Activated naive CD4-positive, alpha-beta T cell treated with anti-CD3 and anti-CD28 coated beads, Interleukin-2, amount 50 U/mL, for 72 hours (primary cell): ENCODE data around the gene LHPP. TPM values are rescaled to one million over a fixed set of nuclear protein-coding genes. Genes with fewer than 3 reads are reported as not detected.

ENCODE experiments used
- ATAC-seq, 2 donors: fragments of 150-1000 bp; cut with Tn5 transposase; 2 replicates each; pipeline ENCODE4 v1.10.0; 2021; ENCODE audit warnings: mild to moderate bottlenecking in 2 of 2, moderate library complexity in 2 of 2
- DNase-seq, 2 donors: peaks; one replicate each; pipeline ENCODE4 v3.0.0; 2021 to 2022; ENCODE audit warnings: low spot score in 2 of 2
- H3K27ac Mint-ChIP-seq, 2 donors: one replicate each; pipeline ENCODE4 v1.8.0; 2022; ENCODE audit warnings: mild to moderate bottlenecking in 2 of 2, mixed read lengths in 2 of 2
- H3K36me3 Mint-ChIP-seq, 2 donors: one replicate each; pipeline ENCODE4 v1.8.0; 2022; ENCODE audit warnings: mixed read lengths in 2 of 2
- H3K9me3 Mint-ChIP-seq, 2 donors: one replicate each; pipeline ENCODE4 v1.8.0; 2022; ENCODE audit warnings: mixed read lengths in 2 of 2
- total RNA-seq, 2 donors: library from RNA; stranded (reverse); gene quantifications; one replicate each; pipeline ENCODE4 v1.2.3, GENCODE V29; 2022

The LHPP gene
- total RNA-seq, 2 donors from 2014 or later: 12.5 to 13.0 TPM

DNA sequence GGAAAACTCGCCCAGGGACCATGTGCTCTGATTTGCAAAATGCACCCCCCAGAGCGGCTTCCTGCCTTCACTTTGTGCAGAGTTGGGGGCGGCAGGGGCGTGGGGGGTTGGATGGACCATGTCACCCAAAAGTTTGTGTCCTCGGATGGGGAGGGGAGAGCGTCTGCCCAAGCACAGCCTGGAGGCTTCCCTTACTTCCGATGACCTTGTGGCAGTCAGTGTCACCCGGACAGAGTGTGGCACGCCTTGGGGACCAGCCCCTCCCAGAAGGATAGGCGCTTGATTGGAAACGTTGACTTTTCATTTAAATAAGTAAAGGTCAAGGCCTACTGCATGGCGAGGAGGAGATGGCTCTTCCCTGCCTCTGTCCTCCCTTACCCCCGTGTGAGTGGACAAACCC is 71.6 kb downstream of the LHPP start:
- ATAC-seq (no peak), DNase-seq (no peak)
- no peaks in the 10 kb centered on the region for H3K36me3 Mint-ChIP-seq
- H3K27ac Mint-ChIP-seq: no peak overlapping the region
- H3K9me3 Mint-ChIP-seq: no peaks in the 10 kb centered on the region

DNA sequence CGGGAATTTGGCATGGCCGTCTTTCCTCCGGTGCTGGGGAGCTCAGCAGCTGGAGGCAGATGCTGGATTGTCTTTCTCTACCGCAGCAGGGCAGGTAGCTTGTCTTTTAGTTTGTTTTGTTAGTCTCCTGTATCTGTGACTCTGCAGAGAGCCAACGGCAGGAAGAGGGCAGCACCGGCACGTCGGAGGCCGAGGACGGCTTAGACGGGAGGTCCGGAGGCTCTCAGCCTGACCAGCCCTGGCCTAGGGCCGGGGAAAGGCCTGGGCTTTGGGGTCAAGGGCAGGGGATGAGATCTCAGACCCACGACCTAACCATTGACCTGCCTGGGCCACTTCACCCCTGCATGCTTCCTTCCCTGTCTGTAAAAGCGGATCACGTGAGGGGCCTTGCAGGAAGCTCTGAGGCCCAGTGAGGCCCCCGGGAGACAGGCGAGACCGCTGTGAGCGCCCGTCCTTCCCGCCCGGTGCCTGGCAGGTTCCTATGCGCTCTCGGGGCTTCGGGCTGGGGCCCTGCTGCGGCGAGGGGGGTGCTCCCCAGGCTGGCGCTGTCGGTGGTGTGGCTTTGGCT is 72.7 kb downstream of the LHPP start:
- Mint-ChIP-seq H3K36me3 (no peaks in the 10 kb centered on the region), H3K9me3 (no peaks in the 10 kb centered on the region), H3K27ac (no peak overlapping the region)
- ATAC-seq: no peak
- no peak for DNase-seq

DNA sequence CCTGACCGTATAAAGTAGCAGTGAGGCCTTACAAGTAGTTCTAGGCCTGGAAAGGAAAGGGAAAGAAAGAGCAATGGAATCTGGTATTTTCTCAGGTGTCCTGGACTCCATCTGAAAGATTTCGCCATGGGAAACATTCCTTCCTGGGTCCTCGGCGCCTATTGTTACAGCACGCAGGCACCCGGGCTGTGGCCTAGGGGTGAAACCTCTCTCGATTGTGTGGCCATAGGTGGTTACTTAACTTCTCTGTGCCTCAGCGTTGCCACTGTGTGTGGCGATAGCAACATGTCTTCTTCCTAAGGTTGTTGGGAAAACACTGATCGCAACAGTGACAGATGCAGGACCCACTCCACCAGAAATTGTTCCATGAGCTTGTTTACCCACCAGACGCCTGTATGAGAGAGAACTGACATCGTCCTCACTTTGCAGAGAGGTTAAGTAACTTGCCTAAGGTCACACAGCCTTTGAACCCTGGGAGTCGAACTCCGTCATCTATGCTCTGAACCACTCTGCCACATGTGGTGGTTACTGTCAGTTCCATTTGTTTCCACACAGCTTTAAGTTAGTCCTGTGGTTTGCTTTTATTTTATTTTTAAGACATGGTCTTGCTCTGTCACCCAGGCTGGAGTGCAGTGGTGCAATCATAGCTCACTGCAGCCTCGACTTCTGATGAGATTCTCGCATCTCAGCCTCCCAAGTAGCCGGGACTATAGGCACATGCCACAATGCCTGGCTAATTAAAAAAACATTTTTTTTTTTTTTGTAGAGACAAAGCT is 73.4 kb downstream of the LHPP start:
- no peak for ATAC-seq
- Mint-ChIP-seq H3K27ac (no peak overlapping the region), H3K9me3 (no peaks in the 10 kb centered on the region), H3K36me3 (no peaks in the 10 kb centered on the region)
- DNase-seq: no peak

DNA sequence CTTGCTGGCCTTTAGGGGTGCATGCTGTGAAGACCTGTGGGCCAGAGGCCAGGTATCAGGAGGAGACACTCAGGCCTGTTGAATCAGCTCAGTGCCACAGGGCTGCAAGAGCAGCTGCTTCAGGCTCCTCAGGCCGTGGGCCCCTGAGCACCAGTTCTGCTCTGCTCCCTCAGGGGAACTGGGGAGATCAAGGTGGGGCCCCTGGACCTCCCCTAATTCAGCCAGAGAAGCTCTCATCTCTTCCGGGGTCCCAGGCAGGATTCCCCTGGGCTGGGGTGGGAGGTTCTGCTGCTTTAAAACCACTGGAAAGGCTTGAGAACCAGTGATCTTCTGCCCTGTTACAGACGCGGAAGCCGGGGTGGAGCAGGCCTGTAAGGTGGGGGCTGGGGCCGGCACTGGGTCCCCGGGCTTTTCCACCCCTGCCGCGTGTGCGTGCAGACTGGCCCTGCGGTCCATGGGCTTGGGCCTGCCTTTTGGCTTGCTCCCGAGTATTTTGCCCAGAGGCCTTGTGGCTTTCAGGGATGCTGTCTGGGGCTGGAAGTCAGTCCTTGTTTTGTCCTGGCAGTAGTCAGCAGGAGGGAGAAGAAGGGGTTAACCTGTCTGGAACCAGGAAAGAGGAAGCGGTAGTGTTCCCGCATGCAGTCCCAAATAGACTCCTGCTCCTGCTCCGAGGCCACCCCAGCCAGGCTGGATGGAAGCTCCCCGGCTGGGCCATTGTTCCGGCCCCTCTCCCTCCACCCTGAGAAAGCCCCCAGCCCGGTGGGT is 74.3 kb downstream of the LHPP start:
- no peak for DNase-seq
- Mint-ChIP-seq H3K9me3 (no peaks in the 10 kb centered on the region), H3K36me3 (no peaks in the 10 kb centered on the region), H3K27ac (no peak overlapping the region)
- no peak for ATAC-seq

DNA sequence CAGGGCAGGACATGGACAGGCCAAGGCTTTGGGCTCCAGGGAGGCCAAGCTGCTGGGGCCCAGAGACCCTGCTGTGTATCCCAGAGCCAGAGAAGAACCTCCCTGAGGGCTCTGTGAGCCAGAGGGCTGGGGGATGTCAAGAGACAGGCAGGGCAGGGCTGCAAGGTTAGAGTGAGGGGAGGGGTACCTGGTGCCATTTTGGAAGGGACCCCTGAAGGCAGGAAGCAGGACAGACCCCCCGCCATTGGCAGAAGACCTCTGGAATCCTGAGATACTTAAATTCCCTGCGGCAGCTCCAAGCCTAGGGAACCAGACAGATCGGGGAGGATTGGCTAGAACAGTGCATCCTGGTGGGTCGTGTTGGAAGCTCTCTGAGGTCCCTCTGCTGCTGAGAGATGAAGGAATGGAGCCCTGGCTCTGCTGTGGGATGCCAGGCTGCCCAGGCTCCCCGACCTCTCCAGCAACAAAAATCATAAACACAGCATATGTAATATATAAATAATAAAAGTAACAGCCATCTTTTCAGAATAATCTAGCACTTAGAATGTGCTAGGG is 75.0 kb downstream of the LHPP start:
- Mint-ChIP-seq H3K9me3 (no peaks in the 10 kb centered on the region), H3K36me3 (no peaks in the 10 kb centered on the region), H3K27ac (no peak overlapping the region)
- no peak for ATAC-seq
- no peak for DNase-seq

DNA sequence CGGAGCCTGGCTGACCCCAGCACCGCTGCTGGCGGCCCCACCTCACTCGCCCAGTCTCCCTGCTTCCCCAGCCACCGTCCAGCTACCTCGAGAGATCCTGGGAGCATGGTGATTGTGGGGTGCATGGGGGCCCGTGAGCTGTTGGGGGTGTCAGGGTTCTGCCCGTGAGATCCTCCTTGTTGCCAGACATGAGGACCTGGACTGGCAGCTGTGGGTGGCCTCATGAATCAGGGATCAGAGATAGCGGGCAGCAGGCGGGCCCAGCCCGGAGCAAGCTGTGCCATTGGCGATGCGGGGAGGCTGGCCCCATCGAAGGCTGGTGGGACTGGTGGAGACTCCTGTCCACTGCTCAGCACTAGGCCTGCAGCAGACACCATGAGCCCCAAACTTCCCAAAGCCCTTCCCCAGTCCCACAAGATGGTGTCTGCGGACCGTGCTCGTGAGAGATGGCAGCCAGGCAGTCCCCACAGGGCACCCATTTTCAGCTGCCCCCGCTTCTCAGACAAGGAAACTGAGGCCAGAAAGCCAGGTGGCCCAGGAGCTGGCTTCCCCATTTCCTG is 75.6 kb downstream of the LHPP start:
- no peak for DNase-seq
- Mint-ChIP-seq H3K9me3 (no peaks in the 10 kb centered on the region), H3K27ac (no peak overlapping the region), H3K36me3 (no peaks in the 10 kb centered on the region)
- ATAC-seq: no peak

DNA sequence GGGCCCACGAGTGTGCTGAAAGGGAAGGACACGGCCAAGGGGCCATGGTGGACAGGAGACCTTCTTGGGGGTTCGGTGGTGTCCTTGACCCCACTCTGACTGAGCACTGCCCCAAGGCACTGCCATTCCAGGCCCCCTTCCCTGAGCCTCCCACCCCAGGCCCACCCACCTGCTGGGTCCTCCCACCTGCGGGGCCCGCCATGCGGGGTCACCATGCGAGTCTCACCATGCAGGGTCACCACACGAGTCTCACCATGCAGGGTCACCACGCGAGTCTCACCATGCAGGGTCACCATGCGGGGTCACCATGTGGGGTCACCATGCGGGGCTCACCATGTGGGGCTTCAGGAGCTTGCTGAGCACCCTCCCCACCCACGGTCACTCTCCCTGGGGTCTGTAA is 76.3 kb downstream of the LHPP start:
- DNase-seq (no peak), ATAC-seq (no peak)
- H3K9me3 Mint-ChIP-seq: no peaks in the 10 kb centered on the region
- no peak overlapping the region for H3K27ac Mint-ChIP-seq
- no peaks in the 10 kb centered on the region for H3K36me3 Mint-ChIP-seq

DNA sequence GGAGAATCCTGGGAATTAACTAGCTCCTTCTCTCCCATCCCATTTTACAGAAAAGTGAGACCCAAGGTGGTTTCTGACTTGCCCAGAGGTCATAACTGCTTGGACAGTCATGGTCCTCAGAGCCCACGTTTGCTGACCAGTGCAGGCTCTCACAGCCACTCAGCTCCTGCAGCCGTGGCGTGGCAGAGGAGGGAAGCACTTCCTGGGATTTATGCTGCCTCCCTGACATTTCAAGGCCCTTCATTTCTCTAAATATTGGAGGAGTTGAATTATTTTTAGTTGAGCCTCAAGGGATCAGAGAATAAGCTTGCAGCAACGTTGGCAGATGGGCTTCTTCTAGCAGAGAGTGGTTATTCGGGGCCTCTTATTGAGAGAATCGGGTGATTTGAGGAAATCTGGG is 77.1 kb downstream of the LHPP start:
- DNase-seq (no peak), ATAC-seq (no peak)
- Mint-ChIP-seq H3K9me3 (no peaks in the 10 kb centered on the region), H3K36me3 (no peaks in the 10 kb centered on the region), H3K27ac (no peak overlapping the region)

DNA sequence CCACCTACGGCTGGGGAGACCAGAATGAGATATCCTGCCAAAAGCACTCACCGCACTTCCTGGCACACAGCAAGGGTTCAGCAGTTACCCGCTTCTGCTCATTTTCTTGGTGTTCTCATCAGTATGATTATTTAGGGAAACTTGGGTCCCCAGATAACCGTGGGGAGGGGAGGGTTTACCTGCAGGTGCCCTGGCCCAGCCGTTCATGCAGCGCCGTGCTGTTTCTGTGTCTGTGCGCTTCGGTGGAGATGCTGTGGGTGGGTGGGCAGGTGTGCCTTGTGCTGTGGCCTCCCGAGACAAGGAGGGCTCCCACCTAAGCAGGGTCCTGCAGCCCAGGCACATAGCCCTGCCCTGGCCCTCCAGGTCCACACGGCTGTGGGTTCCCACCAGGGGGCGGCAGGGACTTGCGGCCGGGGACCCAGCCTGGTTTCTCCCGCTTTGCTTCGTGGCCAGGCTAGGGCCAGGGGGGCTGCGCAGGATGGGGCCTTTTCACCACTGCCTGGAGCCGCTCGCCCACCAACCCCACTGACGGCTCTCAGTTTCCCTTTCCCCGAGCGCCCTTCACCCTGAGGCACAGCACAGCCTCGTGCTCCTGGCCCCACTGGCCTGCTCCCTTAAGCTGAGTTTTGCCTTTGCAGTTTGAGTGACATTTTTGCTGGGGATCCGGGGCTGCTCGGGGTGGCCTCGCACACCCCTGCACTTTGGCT is 78.5 kb downstream of the LHPP start:
- peak; percentile 79 to 81 for ATAC-seq
- peak in 1 of 2 donors; percentile 65 for DNase-seq
- Mint-ChIP-seq H3K27ac (no peak overlapping the region), H3K9me3 (no peaks in the 10 kb centered on the region), H3K36me3 (no peaks in the 10 kb centered on the region)

DNA sequence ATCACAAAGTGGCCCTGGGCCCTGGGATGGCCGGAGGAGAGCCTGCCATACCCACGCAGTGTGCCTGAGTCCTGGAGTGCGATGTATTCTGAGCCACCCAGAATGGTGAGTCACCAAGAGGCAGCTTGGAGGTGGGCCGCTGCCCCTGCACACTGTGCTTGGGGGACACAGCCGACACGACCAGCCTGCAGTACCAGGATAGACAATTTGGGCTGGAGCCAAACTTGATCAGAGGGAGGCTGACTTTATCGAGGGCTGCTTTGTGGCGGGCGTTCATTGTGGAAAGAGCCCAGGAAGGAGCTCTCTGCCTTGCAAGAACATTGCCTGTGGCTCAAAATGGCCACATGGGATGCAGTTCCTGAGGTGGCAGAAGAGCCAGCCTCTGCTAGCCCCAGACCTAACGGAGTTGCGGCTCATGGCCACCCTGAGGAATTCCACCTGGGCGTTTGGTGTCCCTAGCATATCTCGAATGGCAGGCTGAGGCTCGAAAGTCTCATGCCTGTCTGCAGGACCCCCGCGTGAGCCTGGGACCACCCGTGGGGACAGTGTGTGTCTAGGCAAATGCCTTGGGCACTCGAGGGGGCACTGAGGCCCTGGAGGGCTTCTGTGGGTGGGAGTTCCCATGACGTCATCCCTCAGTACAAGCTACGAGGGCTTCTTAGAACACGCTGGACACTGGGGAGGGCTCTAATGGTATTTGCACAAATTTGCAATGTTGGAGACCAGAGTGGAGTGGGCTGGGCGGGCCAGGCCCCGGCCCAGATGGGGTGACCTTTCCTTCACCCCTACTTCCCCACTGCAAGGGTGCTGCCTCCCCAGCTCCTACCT is 79.7 kb downstream of the LHPP start:
- DNase-seq: no peak
- Mint-ChIP-seq H3K36me3 (no peaks in the 10 kb centered on the region), H3K27ac (no peak overlapping the region), H3K9me3 (no peaks in the 10 kb centered on the region)
- ATAC-seq: no peak

DNA sequence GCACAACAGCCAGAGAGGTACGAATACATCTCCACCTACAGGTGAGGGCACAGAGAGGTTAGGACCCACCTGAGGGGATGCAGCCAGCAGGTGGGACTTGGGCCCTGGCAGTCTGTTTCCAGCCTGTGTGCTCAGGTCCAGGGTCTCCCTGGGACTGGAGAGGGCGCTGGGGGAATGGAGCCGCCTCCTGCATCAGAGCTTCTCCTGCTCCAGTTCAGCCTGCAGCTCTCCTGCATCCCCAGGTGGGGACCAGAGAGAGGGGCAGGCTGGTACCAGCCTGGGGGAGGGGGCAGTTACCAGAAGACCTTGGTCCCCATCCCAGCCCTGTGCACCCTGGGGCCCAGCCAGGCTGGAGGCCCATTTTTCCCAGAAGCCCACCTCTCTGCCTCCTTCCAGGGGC is 80.7 kb downstream of the LHPP start:
- no peak for DNase-seq
- ATAC-seq: no peak
- Mint-ChIP-seq H3K9me3 (no peaks in the 10 kb centered on the region), H3K27ac (no peak overlapping the region), H3K36me3 (no peaks in the 10 kb centered on the region)

DNA sequence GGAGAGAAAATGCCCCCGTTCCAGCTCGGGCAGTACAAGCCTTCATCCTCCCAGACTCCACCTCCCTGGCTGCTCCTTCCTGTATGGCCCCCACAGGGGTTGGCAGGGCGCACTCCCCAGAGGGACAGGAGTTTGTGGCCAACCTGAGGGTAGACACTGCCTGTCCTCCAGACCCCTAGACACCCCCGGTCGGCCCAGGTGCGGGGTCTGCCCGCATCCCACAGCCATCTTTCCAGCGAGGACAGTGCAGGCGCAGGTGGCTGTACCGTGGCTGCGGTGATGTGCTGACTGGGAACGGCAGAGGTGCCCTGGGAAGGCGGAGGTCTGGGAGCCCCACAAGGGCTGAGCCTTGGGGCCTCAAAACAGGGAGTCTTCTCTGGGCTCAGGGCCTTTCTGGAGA is 81.5 kb downstream of the LHPP start:
- H3K27ac Mint-ChIP-seq: no peak overlapping the region
- DNase-seq (no peak), ATAC-seq (no peak)
- H3K9me3 Mint-ChIP-seq: no peaks in the 10 kb centered on the region
- no peaks in the 10 kb centered on the region for H3K36me3 Mint-ChIP-seq

DNA sequence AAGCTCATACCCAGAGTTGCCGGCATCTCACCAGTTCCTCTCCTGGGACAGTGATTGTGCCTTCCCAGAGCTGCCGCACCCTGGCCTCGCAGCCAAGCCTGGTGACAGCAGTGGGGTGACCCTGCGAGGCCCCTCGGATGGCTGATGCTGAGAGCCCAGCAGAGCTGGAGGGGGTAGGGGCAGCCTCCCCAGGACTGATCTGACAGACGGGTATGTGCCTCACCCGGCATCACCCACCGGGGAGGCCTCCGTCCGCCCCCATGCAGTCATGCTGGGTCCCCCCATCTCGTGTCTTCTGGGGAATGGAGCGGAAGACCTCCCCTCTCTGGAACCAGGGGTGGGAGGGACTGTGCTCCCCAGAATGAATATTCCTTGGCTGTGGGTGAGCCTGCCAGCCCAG is 82.3 kb downstream of the LHPP start:
- ATAC-seq: no peak
- Mint-ChIP-seq H3K9me3 (no peaks in the 10 kb centered on the region), H3K27ac (no peak overlapping the region)

DNA sequence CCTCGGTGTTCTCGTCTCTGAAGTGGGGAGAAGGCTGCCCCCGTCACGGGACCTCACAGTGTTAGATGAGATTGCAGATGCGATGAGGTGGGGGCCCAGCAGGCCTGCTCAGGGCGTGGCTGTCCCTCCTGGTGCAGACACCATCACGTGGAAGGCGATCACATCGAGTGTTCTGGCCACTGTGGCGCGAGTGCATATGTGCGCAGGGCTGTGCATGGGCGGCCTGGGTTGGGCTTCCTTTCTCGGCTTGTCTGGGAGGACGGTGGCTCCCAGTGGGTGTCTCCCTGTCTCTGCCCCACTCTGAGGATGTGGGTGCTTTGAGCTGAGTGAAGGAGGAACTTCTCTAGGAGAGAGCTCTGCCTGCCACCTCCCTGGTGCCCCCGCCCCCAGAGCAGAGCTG is 83.1 kb downstream of the LHPP start:
- ATAC-seq (no peak), DNase-seq (no peak)
- no peaks in the 10 kb centered on the region for H3K9me3 Mint-ChIP-seq
- peak overlapping the region in 1 of 2 donors; percentile 14 for H3K27ac Mint-ChIP-seq
- H3K36me3 Mint-ChIP-seq: no peaks in the 10 kb centered on the region

More for the DNA sequence above, 82.3 kb downstream of the LHPP start:
- H3K36me3 Mint-ChIP-seq: no peaks in the 10 kb centered on the region
- DNase-seq: no peak

DNA sequence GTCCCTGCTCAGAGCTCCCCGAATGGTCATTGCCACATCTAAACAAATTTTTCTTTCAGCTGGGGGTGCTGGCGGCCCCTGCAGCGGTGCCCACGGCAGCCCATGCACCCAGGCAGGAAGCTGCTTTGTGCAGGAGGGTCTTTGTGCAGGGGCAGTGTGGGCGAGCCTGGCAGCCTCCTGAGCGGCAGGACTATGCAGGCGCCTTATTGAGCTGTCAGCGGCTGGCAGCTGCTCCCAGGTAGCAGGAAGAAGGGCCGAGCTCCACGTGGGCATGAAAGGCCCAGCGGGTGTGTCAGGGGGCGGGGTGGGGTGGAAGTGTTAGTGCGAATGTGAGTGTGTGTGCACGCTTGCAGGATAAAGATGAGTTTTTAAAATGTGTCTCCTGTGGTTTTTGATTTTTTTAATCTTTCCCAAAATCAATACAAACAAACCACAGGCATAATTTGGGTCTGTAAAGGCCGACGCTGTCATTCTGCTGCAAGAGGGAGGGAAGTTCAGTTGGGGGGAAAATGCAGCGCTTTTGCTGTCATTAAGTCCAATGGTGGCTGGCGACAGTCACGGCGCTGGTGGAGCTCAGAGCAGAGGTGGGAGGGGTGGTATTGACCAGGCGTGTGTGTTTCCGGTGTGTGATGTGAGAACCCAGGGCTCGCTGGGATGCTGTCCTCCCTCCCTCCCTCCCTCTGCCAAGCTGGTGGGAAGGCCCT is 83.9 kb downstream of the LHPP start:
- Mint-ChIP-seq H3K9me3 (no peaks in the 10 kb centered on the region), H3K27ac (no peak overlapping the region), H3K36me3 (no peaks in the 10 kb centered on the region)
- ATAC-seq (peak in 1 of 2 donors; percentile 24), DNase-seq (no peak)
